Glutamatergic neuron (in vitro differentiated cells): ENCODE measurements around the gene ZNF333. TPM values are rescaled to one million over a fixed set of nuclear protein-coding genes. Genes with fewer than 3 reads are reported as not detected.
"Not testable (repeated sequence)": the region's sequence is repeated elsewhere in the genome, so short reads cannot be mapped to it uniquely, and the experiment has no call there.

Source experiments
- DNase-seq: peaks from one replicate; pipeline ENCODE4 v3.0.0; 2022
- H3K27ac Mint-ChIP-seq: one replicate; pipeline ENCODE4 v1.8.0; 2020; ENCODE audit warnings: mild to moderate bottlenecking, mixed read lengths, inconsistent platforms; ENCODE audit not compliant: unreplicated experiment
- H3K27me3 Mint-ChIP-seq: one replicate; pipeline ENCODE4 v1.8.0; 2020; ENCODE audit warnings: mild to moderate bottlenecking, moderate library complexity, mixed read lengths, inconsistent platforms; ENCODE audit not compliant: unreplicated experiment
- H3K36me3 Mint-ChIP-seq: one replicate; pipeline ENCODE4 v1.8.0; 2020; ENCODE audit warnings: mild to moderate bottlenecking, mixed read lengths, inconsistent platforms; ENCODE audit not compliant: unreplicated experiment
- H3K4me1 Mint-ChIP-seq: one replicate; pipeline ENCODE4 v1.8.0; 2020; ENCODE audit warnings: mild to moderate bottlenecking, low read depth, mixed read lengths, inconsistent platforms; ENCODE audit not compliant: unreplicated experiment
- H3K4me3 Mint-ChIP-seq: one replicate; pipeline ENCODE4 v1.8.0; 2020; ENCODE audit warnings: mild to moderate bottlenecking, mixed read lengths, inconsistent platforms; ENCODE audit not compliant: unreplicated experiment
- H3K9me3 Mint-ChIP-seq: one replicate; pipeline ENCODE4 v1.8.0; 2020; ENCODE audit warnings: mild to moderate bottlenecking, moderate library complexity, mixed read lengths, inconsistent platforms; ENCODE audit not compliant: unreplicated experiment
- total RNA-seq: library from RNA; stranded (reverse); fragmentation: NEBNext Ultra II Directional; extraction: Animal tissue kit (Norgen Biotek cat#: 25700); gene quantifications from one replicate; pipeline ENCODE4 v1.2.1, GENCODE V29; 2021; ENCODE audit not compliant: unreplicated experiment
- TF ChIP-seq, protein P1 (sequence below): fragments of 200-600 bp; sonication (generic); IDR thresholded peaks from one replicate; pipeline ENCODE4 v1.5.0; 2021; ENCODE audit not compliant: partially characterized antibody, unreplicated experiment

The ZNF333 gene
- total RNA-seq, 1 donor from 2014 or later: 32.9 TPM

DNA sequence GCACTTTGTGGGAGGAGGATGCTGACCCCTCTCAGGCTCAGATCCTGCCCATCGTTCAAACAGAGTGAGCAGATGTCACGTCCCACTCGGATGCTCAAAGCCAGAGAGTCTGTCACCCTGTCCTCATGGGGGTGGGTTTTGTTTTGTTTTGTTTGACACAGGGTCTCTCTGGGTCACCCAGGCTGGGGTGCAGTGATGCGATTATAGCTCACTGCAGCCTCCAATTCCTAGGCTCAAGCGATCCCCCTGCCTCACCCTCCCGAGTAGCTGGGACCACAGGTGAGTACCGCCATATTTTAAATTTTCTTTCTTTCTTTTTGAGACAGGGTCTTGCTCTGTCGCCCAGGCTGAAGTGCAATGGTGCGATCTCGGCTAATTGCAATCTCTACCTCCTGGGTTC, 84.5 kb downstream of the ZNF333 start:
- Mint-ChIP-seq H3K4me3 (no peak overlapping the region), H3K9me3 (peaks cover 6% of the 10 kb centered on the region), H3K36me3 (no peaks in the 10 kb centered on the region), H3K4me1 (peaks cover 10% of the 10 kb centered on the region), H3K27me3 (peaks cover 2% of the 10 kb centered on the region), H3K27ac (no peak overlapping the region)
- no peak for DNase-seq
- TF ChIP-seq, protein P1, sequence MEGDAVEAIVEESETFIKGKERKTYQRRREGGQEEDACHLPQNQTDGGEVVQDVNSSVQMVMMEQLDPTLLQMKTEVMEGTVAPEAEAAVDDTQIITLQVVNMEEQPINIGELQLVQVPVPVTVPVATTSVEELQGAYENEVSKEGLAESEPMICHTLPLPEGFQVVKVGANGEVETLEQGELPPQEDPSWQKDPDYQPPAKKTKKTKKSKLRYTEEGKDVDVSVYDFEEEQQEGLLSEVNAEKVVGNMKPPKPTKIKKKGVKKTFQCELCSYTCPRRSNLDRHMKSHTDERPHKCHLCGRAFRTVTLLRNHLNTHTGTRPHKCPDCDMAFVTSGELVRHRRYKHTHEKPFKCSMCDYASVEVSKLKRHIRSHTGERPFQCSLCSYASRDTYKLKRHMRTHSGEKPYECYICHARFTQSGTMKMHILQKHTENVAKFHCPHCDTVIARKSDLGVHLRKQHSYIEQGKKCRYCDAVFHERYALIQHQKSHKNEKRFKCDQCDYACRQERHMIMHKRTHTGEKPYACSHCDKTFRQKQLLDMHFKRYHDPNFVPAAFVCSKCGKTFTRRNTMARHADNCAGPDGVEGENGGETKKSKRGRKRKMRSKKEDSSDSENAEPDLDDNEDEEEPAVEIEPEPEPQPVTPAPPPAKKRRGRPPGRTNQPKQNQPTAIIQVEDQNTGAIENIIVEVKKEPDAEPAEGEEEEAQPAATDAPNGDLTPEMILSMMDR: no peak

DNA sequence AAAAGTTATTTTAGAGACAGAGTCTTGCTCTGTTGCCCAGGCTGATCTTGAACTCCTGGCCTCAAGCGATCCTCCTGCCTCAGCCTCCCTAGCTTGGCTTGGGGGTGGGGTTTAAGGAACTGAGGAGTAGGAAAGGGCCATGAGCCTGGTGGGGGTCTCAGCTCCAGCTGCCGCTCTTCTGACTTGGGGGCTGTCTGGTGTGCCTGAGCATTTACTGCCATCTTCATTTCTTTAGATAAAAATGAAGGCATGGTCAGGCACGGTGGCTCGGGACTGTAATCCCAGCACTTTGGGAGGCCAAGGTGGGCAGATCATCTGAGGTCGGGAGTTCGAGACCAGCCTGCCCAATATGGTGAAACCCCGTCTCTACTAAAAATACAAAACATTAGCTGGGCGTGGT, 85.5 kb downstream of the ZNF333 start:
- not testable (repeated sequence) for H3K9me3 Mint-ChIP-seq, H3K27ac Mint-ChIP-seq, H3K27me3 Mint-ChIP-seq, H3K4me3 Mint-ChIP-seq, H3K4me1 Mint-ChIP-seq, DNase-seq, H3K36me3 Mint-ChIP-seq

DNA sequence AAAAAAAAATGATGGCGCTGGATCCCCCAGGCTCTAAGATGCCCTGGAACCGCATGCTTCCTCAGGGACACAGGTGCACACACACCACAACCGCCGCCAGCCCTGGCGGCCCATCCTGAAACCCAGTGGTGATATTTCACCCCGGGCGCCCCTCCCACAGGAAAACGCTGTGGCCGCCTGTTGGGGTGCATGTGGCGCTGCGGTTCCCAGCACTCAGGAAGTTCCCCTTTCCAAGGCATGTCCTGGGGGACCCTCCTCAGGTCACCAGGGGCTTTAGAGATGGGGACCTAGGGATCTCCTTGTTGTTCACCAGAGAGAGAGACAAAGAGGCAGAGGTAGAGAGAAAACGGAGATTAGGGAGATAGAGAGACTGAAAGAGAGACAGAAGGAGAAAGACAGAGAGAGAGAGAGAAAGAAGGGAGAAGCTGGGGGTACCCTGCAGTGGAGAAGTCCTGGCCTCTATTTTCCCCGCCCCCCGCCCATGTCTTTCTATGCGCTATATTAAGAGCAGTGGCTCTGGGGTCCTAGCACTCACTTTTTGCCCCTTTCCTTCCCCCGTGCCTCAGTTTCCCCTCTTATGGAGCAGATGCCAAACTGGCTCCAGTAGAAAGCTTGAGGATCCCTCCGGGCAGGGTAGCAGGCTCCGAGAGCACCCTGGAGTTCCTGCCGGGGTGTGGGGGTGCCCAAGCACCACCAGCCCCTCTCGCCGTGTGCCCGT, 86.2 kb downstream of the ZNF333 start:
- H3K36me3 Mint-ChIP-seq: no peaks in the 10 kb centered on the region
- no peak for DNase-seq
- H3K27ac Mint-ChIP-seq: no peak overlapping the region

DNA sequence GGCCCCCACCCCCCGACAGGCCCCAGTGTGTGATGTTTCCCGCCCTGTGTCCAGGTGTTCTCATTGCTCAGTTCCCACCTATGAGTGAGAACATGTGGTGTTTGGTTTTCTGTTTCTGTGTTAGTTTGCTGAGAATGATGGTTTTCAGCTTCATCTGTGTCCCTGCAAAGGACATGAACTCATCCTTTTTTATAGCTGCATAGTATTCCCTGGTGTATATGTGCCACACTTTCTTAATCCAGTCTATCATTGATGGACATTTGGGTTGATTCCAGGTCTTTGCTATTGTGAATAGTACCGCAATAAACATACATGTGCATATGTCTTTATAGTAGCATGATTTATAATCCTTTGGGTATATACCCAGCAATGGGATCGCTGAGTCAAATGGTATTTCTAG, 87.8 kb downstream of the ZNF333 start:
- H3K4me1 Mint-ChIP-seq, H3K27ac Mint-ChIP-seq, H3K4me3 Mint-ChIP-seq, H3K27me3 Mint-ChIP-seq, DNase-seq, H3K36me3 Mint-ChIP-seq, H3K9me3 Mint-ChIP-seq: not testable (repeated sequence)

More for the DNA sequence above, 86.2 kb downstream of the ZNF333 start:
- peaks cover 6% of the 10 kb centered on the region for H3K9me3 Mint-ChIP-seq
- H3K27me3 Mint-ChIP-seq: peaks cover 3% of the 10 kb centered on the region
- TF ChIP-seq, protein P1: no peak
- H3K4me1 Mint-ChIP-seq: peaks cover 8% of the 10 kb centered on the region
- peak overlapping the region; percentile 52 for H3K4me3 Mint-ChIP-seq

DNA sequence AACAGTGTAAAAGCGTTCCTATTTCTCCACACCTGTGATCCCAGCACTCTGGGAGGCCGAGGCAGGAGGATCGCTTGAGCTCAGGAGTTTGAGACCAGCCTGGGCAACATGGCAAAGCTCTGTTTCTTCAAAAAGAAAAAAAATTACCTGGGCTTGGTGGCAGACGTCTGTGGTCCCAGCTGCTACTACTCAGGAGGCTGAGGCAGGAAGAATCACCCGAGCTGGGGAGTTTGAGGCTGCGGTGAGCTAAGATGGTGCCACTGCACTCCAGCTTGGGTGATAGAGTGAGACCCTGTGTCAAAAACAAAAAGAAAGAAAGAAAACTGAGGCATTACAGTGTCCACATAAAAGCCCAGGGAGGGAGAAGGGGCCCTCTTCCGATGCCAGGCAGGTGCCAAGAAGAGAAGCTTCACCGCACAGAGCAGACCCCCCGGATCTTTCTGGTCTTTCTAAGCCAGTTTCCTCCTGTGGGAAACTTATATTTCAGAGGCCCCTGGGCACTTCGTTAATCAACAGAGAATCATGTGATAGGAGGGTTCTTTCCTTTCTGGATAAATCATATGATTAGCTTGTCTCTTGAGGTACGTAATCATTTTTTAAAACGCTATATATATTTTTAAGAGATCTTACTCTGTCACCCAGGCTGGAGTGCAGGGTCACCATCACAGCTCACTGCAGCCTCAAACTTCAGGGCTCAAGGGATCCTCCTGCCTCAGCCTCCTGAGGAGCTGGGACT, 88.4 kb downstream of the ZNF333 start, which contains the start of gene ADGRE2:
ADGRE2 (minus strand) TSS at position 451 of the 736 bp plus-strand sequence. CDS start 1,804 bp downstream, outside the sequence.
- H3K27me3 Mint-ChIP-seq, H3K4me1 Mint-ChIP-seq, H3K36me3 Mint-ChIP-seq, H3K9me3 Mint-ChIP-seq, H3K27ac Mint-ChIP-seq, H3K4me3 Mint-ChIP-seq, DNase-seq: not testable (repeated sequence)

DNA sequence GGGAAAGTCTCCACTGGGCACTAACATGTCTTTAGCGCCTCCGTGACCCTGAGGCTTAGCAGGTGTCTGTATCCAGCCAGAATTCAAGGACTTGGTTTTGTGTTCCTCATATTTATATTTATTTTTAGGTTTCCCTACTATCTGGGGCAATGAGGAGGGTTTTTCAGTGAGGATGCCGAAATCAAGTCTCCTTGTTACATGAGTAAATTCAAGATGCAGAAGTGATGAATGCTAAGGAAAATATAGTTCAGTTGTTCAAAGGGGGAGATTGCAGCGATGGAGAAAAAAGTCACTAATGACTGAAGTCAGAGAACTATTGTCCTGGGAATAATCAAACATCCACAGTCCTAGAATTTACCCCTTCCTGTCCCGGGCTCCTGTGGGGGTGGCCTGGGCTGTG, 89.3 kb downstream of the ZNF333 start:
- Mint-ChIP-seq H3K27me3 (peaks cover 1% of the 10 kb centered on the region), H3K4me3 (no peak overlapping the region)
- TF ChIP-seq, protein P1: no peak

DNA sequence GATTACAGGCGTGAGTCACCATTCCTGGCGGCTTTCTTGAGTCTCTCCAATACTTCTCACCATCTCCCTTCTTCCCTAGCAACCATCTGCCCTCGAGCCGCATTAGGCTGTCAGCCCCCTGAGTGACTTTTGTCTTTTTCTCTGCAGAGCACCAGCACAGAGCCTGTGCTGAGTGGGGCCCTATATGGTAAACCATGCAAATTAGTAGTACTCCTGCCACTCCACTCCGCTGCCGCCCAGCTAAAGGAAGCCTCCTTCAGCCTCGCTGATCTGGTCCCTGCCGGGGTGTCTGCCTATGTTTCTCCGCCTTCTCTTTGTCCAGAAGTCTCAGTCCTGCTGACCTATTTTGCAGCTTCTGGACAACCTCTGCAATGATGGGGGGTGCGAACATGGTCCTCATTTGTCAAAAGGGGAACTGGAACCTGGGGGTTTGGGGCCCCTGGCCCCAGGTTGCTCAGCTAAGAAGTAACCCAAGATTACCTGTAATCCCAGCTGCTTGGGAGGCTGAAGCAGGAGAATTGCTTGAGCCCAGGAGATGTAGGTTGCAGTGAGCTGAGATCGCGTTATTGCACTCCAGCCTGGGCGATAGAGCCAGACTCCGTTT, 90.9 kb downstream of the ZNF333 start:
- not testable (repeated sequence) for H3K9me3 Mint-ChIP-seq, H3K36me3 Mint-ChIP-seq, H3K4me1 Mint-ChIP-seq, H3K27me3 Mint-ChIP-seq, DNase-seq, H3K4me3 Mint-ChIP-seq, H3K27ac Mint-ChIP-seq

More for the DNA sequence above, 89.3 kb downstream of the ZNF333 start:
- no peak overlapping the region for H3K27ac Mint-ChIP-seq
- H3K9me3 Mint-ChIP-seq: peaks cover 4% of the 10 kb centered on the region
- peaks cover 2% of the 10 kb centered on the region for H3K4me1 Mint-ChIP-seq
- DNase-seq: no peak
- H3K36me3 Mint-ChIP-seq: no peaks in the 10 kb centered on the region

DNA sequence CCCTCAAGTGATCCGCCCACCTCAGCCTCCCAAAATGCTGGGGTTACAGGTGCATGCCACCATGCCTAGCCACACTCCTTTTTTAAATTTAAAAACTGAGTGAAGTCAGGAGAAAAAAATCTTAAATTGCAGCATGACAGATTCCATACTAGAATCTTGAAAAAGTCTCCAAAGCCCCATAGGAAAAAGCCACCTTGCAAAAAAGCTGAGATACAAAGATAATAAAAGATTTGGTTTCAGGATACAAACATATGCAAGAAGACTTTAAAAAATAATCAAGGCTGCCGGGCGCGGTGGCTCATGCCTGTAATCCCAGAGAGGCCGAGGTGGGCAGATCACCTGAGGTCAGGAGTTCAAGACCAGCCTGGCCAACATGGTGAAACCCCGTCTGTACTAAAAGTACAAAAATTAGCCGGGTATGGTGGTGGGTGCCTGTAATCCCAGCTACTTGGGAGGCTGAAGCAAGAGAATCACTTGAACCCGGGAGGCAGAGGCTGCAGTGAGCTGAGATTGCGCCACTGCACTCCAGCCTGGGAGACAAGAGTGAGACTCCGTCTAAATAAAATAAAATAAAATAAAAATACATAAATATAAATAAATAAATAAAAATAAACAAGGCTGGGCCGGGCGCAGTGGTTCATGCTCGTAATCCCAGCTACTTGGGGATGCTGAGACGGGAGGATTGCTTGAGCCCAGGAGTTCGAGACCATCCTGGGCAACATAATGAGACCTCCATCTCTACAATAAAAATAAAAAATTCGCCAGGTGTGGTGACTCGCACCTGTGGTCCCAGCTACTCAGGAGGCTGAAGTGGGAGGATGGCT, 92.1 kb downstream of the ZNF333 start:
- DNase-seq, H3K36me3 Mint-ChIP-seq, H3K4me3 Mint-ChIP-seq, H3K4me1 Mint-ChIP-seq, H3K27me3 Mint-ChIP-seq, H3K9me3 Mint-ChIP-seq, H3K27ac Mint-ChIP-seq: not testable (repeated sequence)
